HG03342 (cell line): ENCODE results near the gene ECEL1.
"Not testable (repeated sequence)": the region's sequence is repeated elsewhere in the genome, so short reads cannot be mapped to it uniquely, and the experiment has no call there.

ENCODE experiments used
- ATAC-seq: cut with Tn5 transposase; IDR thresholded peaks from one replicate; pipeline ENCODE4 v1.9.1; 2021; ENCODE audit warnings: mild to moderate bottlenecking, moderate library complexity; ENCODE audit not compliant: unreplicated experiment

ECEL1 gene

DNA sequence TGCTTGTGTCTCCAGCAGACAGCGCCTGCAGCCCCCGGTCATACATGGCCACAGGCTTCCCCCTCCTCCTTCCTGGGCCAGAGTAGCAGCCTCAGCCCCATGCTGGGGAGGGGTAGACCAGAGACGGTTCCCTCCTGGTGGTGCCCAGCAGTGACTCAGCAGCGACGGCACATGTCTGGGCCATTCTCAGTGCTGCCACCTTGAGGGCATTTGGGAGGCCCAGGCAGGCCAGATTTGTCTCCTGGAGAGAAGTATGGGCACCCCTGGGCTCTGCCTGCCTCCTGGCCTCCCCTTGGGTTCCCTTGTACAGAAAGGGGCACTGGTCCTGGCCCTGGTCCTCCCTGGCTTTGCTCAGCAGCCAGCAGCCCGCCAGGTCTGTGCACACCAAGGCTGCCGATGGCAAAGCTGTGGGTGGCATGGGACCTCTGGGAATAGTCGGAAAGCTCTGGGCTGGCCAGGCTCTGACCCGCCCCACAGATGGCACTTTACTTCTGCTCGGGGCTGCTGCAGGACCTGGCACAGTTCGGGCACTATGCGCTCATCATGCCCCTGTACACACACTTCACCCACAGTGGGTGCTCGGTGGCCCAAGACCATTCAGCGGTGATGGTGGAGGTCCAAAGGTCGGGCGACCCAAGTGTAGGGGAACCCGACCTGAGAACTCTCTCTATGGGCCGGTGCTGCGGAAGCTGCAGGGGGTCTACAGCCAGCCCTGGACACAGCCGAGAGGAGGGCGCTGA lies 43.1 kb downstream of the ECEL1 start:
- peak; percentile 38 for ATAC-seq

GRCh38 chr2:232443669-232444408 lies 43.8 kb downstream of the ECEL1 start:
- not testable (repeated sequence) for ATAC-seq

DNA sequence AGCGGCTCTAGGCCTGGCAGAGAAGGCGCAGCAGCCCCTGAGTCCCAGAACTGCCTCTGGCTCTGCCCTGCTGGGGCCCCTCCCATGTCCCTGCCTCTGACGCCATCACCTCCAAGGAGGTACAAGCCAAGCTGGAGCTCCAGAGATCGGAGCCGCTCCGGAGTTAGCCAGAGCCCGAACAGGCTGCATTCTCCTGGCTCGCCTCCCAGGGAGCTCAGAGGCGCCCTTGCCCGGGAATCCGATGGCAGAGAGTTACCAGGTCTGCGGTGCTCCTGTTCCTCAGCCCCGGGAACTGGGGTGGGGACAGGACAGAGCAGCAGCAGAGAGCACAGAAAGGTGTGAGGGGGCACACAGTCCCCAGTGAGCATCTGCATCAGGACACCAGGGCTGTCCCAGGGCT lies 44.6 kb downstream of the ECEL1 start:
- not testable (repeated sequence) for ATAC-seq

DNA sequence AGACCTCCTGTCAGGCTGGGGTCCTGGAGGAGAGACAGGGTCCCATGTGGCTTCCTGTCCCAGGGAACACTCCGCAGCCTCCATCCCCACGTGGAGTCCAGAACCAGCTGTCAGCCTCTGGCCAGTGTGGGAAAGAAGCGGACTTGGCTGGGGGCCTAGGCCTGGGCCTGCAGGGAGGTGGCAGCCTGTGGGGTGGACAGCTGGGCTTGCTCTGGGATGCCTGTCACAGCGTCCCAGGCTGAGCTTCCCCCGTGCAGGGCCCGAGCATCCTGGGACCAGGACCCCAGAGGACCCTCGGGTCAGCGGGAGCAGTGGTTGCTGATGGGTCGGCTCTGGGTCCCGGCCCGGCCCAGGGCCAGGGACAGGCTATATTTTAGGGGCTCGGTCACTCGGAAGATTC lies 45.2 kb downstream of the ECEL1 start:
- not testable (repeated sequence) for ATAC-seq

DNA sequence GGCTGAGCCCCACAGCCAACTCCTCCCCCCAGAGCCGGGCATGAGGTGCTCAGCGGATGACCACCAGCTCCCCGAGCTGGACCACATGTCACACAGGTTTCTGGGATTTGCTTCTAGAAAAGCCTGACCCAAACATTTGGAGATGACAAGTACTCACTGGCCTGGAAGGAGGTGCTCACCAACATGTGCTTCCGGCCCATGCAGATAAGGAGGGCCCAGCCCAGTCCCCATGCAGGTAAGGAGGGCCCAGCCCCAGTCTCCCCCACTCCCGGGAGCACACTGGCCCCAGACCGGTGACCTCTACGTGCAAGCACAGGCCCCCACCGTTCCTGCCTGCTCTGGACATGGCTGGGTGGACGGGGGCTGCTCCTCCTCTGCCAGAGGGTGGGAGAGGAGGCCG lies 45.7 kb downstream of the ECEL1 start:
- ATAC-seq: not testable (repeated sequence)

DNA sequence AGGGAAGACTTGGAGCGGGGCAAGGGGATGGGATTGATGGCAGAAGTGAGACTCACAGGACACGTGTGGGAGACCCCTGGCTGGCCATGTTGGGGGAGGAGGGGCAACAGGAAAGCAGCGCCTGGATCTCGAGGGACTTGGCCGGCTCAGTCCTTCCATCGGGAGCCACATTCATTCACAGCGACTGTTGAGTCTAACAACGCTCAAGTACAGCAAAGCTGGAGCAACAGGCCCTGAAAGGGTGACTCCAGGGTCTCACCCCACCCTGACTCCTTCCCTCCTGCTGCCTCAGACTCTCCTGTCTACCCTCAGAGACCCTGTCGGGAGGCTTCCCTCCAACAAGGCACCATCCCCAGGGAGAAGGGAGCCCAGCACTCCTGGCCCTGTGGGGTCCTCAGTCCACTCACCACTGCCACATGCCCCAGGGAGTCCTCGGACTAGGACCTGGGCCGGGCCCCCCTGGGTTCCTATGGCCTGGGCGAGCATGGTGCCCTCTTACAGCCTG lies 46.4 kb downstream of the ECEL1 start:
- ATAC-seq: no peak

GRCh38 chr2:232440220-232441018 lies 47.2 kb downstream of the ECEL1 start:
- peak; percentile 72 for ATAC-seq

DNA sequence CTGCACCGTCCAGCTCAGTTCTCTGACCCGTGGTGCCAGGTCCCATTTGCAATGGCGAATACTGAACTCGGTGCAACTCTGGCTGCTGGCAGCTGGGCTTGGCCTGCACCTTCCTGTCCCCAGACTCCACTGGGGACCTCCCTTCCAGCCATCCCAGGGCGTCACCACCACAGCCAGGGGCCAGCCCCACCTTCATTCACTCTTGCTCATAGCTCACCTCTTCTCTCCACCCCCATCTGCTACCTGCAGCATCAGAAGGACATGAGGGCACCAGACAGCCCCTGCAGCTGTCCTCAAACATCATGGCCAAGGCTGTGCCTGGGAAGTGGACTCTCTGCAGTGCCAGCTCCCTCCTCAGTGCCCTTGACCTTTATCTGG lies 47.9 kb downstream of the ECEL1 start:
- no peak for ATAC-seq

DNA sequence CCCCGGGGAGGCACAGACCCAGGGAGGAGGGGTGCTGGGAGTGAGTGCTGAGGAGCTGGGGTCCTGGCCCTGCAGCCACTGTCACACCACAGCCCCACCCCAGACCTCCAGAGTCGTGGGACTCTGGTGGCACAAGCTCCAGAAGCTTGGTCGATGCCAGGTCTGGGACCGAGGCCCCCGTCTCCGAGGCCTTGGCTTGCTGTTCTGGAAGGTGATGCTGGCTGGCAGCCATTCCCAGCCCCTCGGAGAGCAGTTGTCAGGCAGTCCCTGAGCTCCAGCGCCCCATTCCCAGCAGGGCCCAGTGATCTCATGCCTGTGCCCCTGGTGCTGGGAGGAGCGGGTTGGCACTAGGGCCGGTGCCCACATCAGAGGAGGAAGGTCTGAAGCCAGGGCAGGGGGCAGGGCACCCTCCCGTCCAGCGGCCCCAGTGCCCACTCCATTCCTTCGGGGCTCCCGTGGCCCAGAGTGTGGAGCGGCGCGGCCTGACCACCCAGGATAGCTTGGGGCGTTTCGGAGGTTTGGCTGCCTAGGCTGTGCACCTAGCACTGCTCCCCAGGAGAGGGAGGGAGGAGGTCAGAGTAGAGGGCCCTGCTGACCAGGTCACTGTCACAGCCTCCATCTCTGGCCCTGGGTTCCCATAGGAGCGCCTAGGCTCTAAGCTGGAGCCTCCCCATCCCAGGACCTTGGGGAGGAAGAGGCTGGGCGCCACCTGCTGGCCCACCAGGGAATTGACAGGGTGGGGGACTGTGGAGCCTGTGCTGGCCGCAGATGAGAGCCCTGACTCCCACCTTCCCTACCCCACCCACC lies 48.5 kb downstream of the ECEL1 start:
- ATAC-seq: peak; percentile 39

GRCh38 chr2:232438091-232438490 lies 49.5 kb downstream of the ECEL1 start:
- ATAC-seq: no peak

DNA sequence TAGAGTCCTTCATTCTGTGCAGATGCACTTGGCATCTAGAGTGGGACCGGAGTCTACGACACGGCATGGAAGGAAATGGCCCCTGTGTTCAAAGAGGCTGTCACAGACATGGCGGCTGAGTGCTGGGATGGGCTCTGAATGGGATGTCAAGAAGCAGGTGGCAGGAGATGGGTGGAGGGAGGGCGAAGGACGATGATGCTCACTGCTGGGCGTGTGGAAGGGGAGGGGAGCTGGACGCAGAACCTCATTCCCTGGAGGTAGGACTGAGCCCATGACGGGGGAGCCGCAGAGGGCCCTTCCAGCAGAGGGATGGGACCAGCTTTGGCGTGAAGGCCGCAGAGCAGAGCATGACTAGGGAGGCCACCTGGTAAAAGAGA lies 50.5 kb downstream of the ECEL1 start:
- no peak for ATAC-seq

GRCh38 chr2:232436381-232437194 lies 51.0 kb downstream of the ECEL1 start:
- no peak for ATAC-seq

DNA sequence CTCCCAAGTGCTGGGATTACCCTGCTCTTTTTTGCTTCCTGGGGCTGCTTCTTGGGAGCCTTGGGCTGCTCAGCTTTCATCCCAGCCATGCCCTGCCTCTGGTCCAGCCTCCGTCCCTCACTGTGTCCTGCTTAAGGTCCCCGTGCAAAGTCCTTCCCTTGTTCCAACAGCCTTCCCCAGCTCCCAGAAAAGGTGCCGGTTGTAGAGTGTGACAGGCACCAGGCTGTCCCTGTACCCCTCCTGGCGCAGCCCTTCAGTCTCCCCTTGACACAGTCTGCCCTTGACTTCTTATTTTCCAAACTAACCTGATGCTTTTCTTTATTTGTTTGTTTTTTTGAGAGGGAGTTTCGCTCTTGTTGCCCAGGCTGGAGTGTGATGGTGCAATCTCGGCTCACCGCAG lies 51.8 kb downstream of the ECEL1 start:
- ATAC-seq: no peak

DNA sequence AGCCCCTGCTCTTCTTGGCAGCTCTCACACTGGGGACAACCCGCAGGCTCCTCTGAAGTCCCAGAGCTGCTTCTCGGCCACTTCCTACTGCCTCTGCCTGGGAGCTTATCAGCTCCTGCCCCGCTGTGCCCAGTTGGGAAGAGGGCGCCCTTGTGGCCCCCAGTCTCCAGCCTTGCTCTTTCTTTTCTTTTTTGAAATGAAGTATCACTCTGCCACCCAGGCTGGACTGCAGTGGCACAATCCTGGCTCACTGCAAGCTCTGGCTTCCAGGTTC lies 52.3 kb downstream of the ECEL1 start:
- ATAC-seq: no peak

DNA sequence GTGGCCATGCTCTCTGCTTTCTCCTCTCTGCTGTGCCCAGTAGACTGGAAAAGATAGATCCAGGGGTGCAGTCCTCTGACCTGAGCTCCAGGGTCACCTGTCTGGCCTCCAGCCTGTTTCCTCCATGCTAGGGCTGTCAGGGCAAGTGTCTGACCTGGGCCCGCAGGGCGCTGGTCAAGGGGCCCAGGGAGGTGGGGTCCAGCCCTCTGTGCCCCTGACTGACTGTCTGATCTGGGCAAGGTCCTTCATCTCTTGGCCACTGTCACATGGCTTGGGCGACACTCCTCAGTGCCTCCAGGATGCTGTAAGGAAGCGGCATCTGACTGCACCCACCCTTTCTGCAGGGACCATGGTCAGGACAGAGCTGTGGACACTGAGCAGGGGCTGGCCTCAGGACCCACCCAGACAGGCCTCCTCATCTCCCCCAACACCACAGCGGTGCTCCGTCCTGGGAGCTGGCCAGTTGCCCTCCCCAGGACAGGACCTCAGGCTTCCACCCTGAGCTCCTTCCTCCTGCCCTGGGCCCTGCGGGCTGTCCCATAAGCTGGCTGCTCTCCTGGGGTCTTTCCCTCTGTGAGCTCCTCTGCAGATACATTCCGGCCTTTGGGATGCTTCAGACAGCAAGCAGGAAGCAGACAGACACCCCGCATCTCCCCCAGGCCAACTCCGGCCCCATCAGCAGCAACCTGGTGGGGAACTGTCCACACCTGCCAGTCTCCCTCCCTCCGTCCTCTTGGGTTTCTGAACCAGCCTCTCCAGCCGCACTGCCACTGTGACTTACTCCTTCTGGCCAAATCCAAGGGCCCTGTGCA lies 52.9 kb downstream of the ECEL1 start:
- no peak for ATAC-seq

GRCh38 chr2:232434091-232434490 lies 53.5 kb downstream of the ECEL1 start:
- no peak for ATAC-seq

GRCh38 chr2:232433622-232434021 lies 54.0 kb downstream of the ECEL1 start:
- not testable (repeated sequence) for ATAC-seq

GRCh38 chr2:232432598-232433184 lies 54.9 kb downstream of the ECEL1 start:
- no peak for ATAC-seq
